Sigmoid colon (tissue), 7 donors: ENCODE measurements around the gene AS3MT. TPM values are rescaled to one million over a fixed set of nuclear protein-coding genes. Genes with fewer than 3 reads are reported as not detected.

Source experiments
- DNase-seq: peaks from one replicate; pipeline ENCODE4 v3.0.0-alpha.2; 2019
- H3K27ac ChIP-seq, 4 donors: fragments of 200-600 bp; sonication (generic); one replicate each; pipeline ENCODE4 v1.5.1; 2016 to 2019; ENCODE audit warnings: mild to moderate bottlenecking in 1 of 4
- H3K27me3 ChIP-seq, 3 donors: fragments of 200-600 bp; sonication (generic); one replicate each; pipeline ENCODE4 v1.5.1; 2019; ENCODE audit warnings: mild to moderate bottlenecking in 1 of 3
- H3K36me3 ChIP-seq, 4 donors: fragments of 200-600 bp; sonication (generic); one replicate each; pipeline ENCODE4 v1.5.1; 2016 to 2019
- H3K4me1 ChIP-seq, 4 donors: fragments of 200-600 bp; sonication (generic); one replicate each; pipeline ENCODE4 v1.5.1; 2017 to 2019
- H3K4me3 ChIP-seq, 4 donors: fragments of 200-600 bp; sonication (generic); one replicate each; pipeline ENCODE4 v1.5.1; 2017 to 2019; ENCODE audit warnings: mild to moderate bottlenecking in 2 of 4, moderate library complexity in 1 of 4
- H3K9me3 ChIP-seq, 4 donors: fragments of 200-600 bp in 3 of 4; sonication (generic) in 3 of 4; one replicate each; pipeline versions ENCODE4 v1.5.1 to v1.6.1; 2013 to 2019
- EP300 ChIP-seq, 4 donors: sonication (generic); formaldehyde crosslinking; IDR thresholded peaks; one replicate each; pipeline ENCODE4 v1.6.1; 2017; ENCODE audit warnings: antibody characterized with exemption in 4 of 4
- POLR2A ChIP-seq, 2 donors: fragments of 450-650 bp; IDR thresholded peaks; one replicate each; pipeline ENCODE4 v1.6.1; 2016; ENCODE audit warnings: antibody characterized with exemption in 2 of 2, mild to moderate bottlenecking in 2 of 2, moderate library complexity in 2 of 2
- POLR2AphosphoS5 ChIP-seq, 4 donors: sonication (generic); formaldehyde crosslinking; IDR thresholded peaks; one replicate each; pipeline ENCODE4 v1.6.1; 2017; ENCODE audit warnings: antibody characterized with exemption in 4 of 4
- WGBS, 2 donors: extraction: QIAGEN DNeasy Blood & Tissue Kit; methylation state at CpG; one replicate each; pipeline ENCODE4 v1.1.7; 2013; 5-methylcytosine and 5-hydroxymethylcytosine counted together
- intact Hi-C: fragments of 100-400 bp; cut with DNase I; formaldehyde crosslinking; loops from one replicate; pipeline ENCODE4 v1.15.1; 2023
- polyA plus RNA-seq, 3 donors: library from polyadenylated mRNA; stranded (reverse); fragments of 200-250 nt; gene quantifications; one replicate each; pipeline ENCODE4 v1.2.3, GENCODE V29; 2013
- total RNA-seq, 4 donors: library from RNA; depleted of rRNA; stranded (reverse); fragments of >200 nt; gene quantifications; one replicate each; pipeline ENCODE4 v1.1.0, GENCODE V29; 2016
- TF ChIP-seq, protein P1 (sequence below), 4 experiments: fragments of 450-650 bp in 3 of 4; fragments of 200-600 bp in 1 of 4; IDR thresholded peaks; one replicate each; pipeline ENCODE4 v1.5.1; 2016 to 2019; ENCODE audit warnings: antibody characterized with exemption in 4 of 4, mild to moderate bottlenecking in 3 of 4, moderate library complexity in 2 of 4
- donor health status: healthy with polysubstance abuse.
- donor health status: Bipolar disorder and iron deficiency.
- donor health status: healthy.

Gene AS3MT
- total and polyA plus RNA-seq, 7 donors: 0.60 to 11.9 (median 6.1) TPM; not detected in 1

GRCh38 chr10:102872163-102872562 is 2.9 kb downstream of the AS3MT start:
- TF ChIP-seq POLR2A (IDR thresholded peaks at IDR 0.05) (no peak), EP300 (IDR thresholded peaks at IDR 0.05) (no peak), POLR2AphosphoS5 (IDR thresholded peaks at IDR 0.05) (no peak)
- TF ChIP-seq, protein P1, sequence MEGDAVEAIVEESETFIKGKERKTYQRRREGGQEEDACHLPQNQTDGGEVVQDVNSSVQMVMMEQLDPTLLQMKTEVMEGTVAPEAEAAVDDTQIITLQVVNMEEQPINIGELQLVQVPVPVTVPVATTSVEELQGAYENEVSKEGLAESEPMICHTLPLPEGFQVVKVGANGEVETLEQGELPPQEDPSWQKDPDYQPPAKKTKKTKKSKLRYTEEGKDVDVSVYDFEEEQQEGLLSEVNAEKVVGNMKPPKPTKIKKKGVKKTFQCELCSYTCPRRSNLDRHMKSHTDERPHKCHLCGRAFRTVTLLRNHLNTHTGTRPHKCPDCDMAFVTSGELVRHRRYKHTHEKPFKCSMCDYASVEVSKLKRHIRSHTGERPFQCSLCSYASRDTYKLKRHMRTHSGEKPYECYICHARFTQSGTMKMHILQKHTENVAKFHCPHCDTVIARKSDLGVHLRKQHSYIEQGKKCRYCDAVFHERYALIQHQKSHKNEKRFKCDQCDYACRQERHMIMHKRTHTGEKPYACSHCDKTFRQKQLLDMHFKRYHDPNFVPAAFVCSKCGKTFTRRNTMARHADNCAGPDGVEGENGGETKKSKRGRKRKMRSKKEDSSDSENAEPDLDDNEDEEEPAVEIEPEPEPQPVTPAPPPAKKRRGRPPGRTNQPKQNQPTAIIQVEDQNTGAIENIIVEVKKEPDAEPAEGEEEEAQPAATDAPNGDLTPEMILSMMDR (IDR thresholded peaks at IDR 0.05): no peak
- no peak for DNase-seq
- Histone ChIP-seq H3K36me3 (peaks cover 0 to 31% (median 2%) of the 10 kb centered on the region in 4 donors), H3K27ac (no peak overlapping the region), H3K9me3 (no peaks in the 10 kb centered on the region), H3K4me3 (no peak overlapping the region), H3K27me3 (no peaks in the 10 kb centered on the region), H3K4me1 (peaks cover 0 to 19% (median 9%) of the 10 kb centered on the region in 4 donors)
- 88 to 91% methylated on average over 4 of the region's 4 CpGs for WGBS, 2 donors
- intact Hi-C loops: no loop called here

GRCh38 chr10:102876747-102877153 is 7.5 kb downstream of the AS3MT start:
- 80 to 85% methylated on average over 2 of the region's 2 CpGs for WGBS, 2 donors
- intact Hi-C loops: no loop called here

DNA sequence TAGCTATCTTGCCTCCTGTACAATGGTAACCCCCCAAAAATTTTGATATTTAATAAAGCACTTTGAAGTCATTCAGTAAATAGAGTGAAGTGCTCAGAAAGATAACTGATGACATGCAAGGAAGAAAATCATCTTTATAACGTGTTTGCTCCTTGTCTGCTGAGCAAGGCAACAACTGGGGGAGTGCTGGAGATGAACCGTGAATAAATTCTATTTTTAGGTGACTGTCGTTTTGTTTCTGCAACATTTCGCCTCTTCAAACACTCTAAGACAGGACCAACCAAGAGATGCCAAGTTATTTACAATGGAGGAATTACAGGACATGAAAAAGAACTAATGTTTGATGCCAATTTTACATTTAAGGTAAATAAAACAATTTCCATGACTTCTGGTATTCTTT is 9.4 kb downstream of the AS3MT start:
- intact Hi-C loops: no loop called here
- no peaks in the 10 kb centered on the region for H3K4me1 ChIP-seq
- TF ChIP-seq, protein P1 (IDR thresholded peaks at IDR 0.05): no peak
- no peak for TF ChIP-seq EP300 (IDR thresholded peaks at IDR 0.05)
- no peak for TF ChIP-seq POLR2AphosphoS5 (IDR thresholded peaks at IDR 0.05)
- TF ChIP-seq POLR2A (IDR thresholded peaks at IDR 0.05): no peak
- H3K36me3 ChIP-seq: peaks cover 0 to 41% (median 6%) of the 10 kb centered on the region in 4 donors
- no peaks in the 10 kb centered on the region for H3K27me3 ChIP-seq
- WGBS, 2 donors: 85 to 86% methylated on average over 4 of the region's 4 CpGs
- no peak overlapping the region for H3K27ac ChIP-seq
- no peak for DNase-seq
- no peaks in the 10 kb centered on the region for H3K9me3 ChIP-seq
- no peak overlapping the region for H3K4me3 ChIP-seq

More at GRCh38 chr10:102876747-102877153, 7.5 kb downstream of the AS3MT start:
- H3K36me3 ChIP-seq: peaks cover 0 to 49% (median 6%) of the 10 kb centered on the region in 4 donors
- no peaks in the 10 kb centered on the region for H3K4me1 ChIP-seq
- no peak for DNase-seq
- no peaks in the 10 kb centered on the region for H3K27me3 ChIP-seq
- no peak overlapping the region for H3K4me3 ChIP-seq
- H3K9me3 ChIP-seq: no peaks in the 10 kb centered on the region
- H3K27ac ChIP-seq: no peak overlapping the region
- no peak for TF ChIP-seq POLR2A (IDR thresholded peaks at IDR 0.05)
- no peak for TF ChIP-seq POLR2AphosphoS5 (IDR thresholded peaks at IDR 0.05)
- TF ChIP-seq, protein P1 (IDR thresholded peaks at IDR 0.05): no peak
- no peak for TF ChIP-seq EP300 (IDR thresholded peaks at IDR 0.05)

GRCh38 chr10:102880256-102880655 is 11.0 kb downstream of the AS3MT start:
- Histone ChIP-seq H3K36me3 (peaks cover 0 to 29% (median 4%) of the 10 kb centered on the region in 4 donors), H3K27ac (no peak overlapping the region), H3K27me3 (no peaks in the 10 kb centered on the region), H3K4me1 (no peaks in the 10 kb centered on the region), H3K4me3 (no peak overlapping the region), H3K9me3 (no peaks in the 10 kb centered on the region)
- TF ChIP-seq POLR2A (IDR thresholded peaks at IDR 0.05) (no peak), POLR2AphosphoS5 (IDR thresholded peaks at IDR 0.05) (no peak)
- 95 to 96% methylated on average over 2 of the region's 2 CpGs for WGBS, 2 donors
- no peak for DNase-seq
- intact Hi-C loops: no loop called here

DNA sequence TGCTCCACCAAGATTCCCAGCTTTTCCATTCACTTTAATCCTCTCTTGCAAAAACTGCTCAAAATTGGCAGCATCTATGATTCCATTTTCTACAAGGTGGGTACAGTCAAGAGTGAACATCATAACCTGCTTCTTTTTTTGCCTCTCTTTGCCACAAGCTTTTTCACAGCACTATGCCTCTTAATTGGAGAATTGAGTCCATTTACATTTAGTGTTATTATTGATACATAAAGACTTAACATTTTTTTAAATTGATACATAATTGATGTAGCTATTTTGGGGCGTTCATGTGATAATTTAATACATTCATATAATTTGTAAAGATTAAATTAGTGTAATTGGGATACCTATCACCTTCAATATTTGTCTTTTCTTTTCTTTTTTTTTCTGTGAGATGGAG is 18.8 kb downstream of the AS3MT start:
- whole genome bisulfite sequencing, 2 donors: 95 to 96% methylated on average over 1 of the region's 1 CpG
- H3K4me1 ChIP-seq: no peaks in the 10 kb centered on the region
- TF ChIP-seq, protein P1 (IDR thresholded peaks at IDR 0.05): no peak
- TF ChIP-seq EP300 (IDR thresholded peaks at IDR 0.05) (no peak), POLR2AphosphoS5 (IDR thresholded peaks at IDR 0.05) (no peak), POLR2A (IDR thresholded peaks at IDR 0.05) (no peak)
- H3K4me3 ChIP-seq: no peak overlapping the region
- H3K36me3 ChIP-seq: peaks cover 0 to 25% (median 2%) of the 10 kb centered on the region in 4 donors
- H3K27ac ChIP-seq: no peak overlapping the region
- intact Hi-C loops: no loop called here
- H3K9me3 ChIP-seq: no peaks in the 10 kb centered on the region
- H3K27me3 ChIP-seq: no peaks in the 10 kb centered on the region
- DNase-seq: no peak
